Endothelial cell of umbilical vein (primary cell): ENCODE results near the gene CBLC. TPM values are rescaled to one million over a fixed set of nuclear protein-coding genes. Genes with fewer than 3 reads are reported as not detected.
A peak's percentile ranks its signal among the peaks of the same experiment; 100 is the strongest.

Source experiments
- BruUV-seq: library from RNA; stranded (reverse); fragments of 400-500 nt; replicated peaks from 2 replicates; lab custom pipeline; 2021; lab: Mats Ljungman, UMichigan
- CTCF ChIA-PET: fragments of 300-600, 350-600 bp; sonication (Branson Sonifier 250); formaldehyde crosslinking; loops from one replicate; lab custom pipeline; 2021; ENCODE audit warnings: antibody characterized with exemption, inconsistent platforms; lab: Charles Lee
- POLR2A ChIA-PET: fragments of 300-600, 350-600 bp; sonication (Branson Sonifier 250); formaldehyde crosslinking; loops from one replicate; lab custom pipeline; 2021; ENCODE audit warnings: antibody characterized with exemption, inconsistent platforms; lab: Charles Lee
- DNase-seq: peaks from one replicate; pipeline ENCODE4 v3.0.0-alpha.2; 2011; ENCODE audit warnings: low read depth, low spot score
- FAIRE-seq: peaks from 2 replicates; lab custom pipeline; 2011; peaks lifted over from hg19 to GRCh38; lab: Jason Lieb, UNC
- H2AFZ ChIP-seq: 2 replicates; pipeline ENCODE4 v1.6.0; 2012; ENCODE audit warnings: low read depth, low read length, control low read depth, inconsistent platforms
- H3K27ac ChIP-seq: 2 replicates; pipeline ENCODE4 v1.5.1; 2011; ENCODE audit warnings: low read depth, mild to moderate bottlenecking, control low read depth, low read length, moderate library complexity; ENCODE audit not compliant: insufficient read depth
- H3K27me3 ChIP-seq, 2 experiments: 2 replicates each; pipeline versions ENCODE4 v1.6.0 to v1.6.1; 2011; ENCODE audit warnings: low read length in 2 of 2, mixed read lengths in 1 of 2; ENCODE audit not compliant: control insufficient read depth in 2 of 2, insufficient read depth in 2 of 2
- H3K36me3 ChIP-seq, 2 experiments: 2 replicates in 1 of 2; 3 replicates in 1 of 2; pipeline ENCODE4 v1.5.1; 2011; ENCODE audit warnings: low read length in 2 of 2, mild to moderate bottlenecking in 1 of 2, moderate library complexity in 1 of 2; ENCODE audit not compliant: control insufficient read depth in 2 of 2, insufficient read depth in 2 of 2; ENCODE audit errors: extremely low read depth in 1 of 2
- H3K4me1 ChIP-seq: 3 replicates; pipeline ENCODE4 v1.5.1; 2011; ENCODE audit warnings: mild to moderate bottlenecking, low read length; ENCODE audit not compliant: control insufficient read depth, insufficient read depth; ENCODE audit errors: extremely low read depth
- H3K4me2 ChIP-seq: 2 replicates; pipeline ENCODE4 v1.6.1; 2011; ENCODE audit warnings: low read length, control low read depth, mixed read lengths; ENCODE audit not compliant: insufficient read depth
- H3K4me3 ChIP-seq, 3 experiments: fragments of 200-600 bp in 1 of 3; sonication (generic), shearing (Covaris generic) in 1 of 3; replicated peaks in 1 of 3; 2 replicates each; pipeline ENCODE4 v1.5.1; 2011 to 2016; ENCODE audit warnings: control low read depth in 3 of 3, low read length in 3 of 3, mild to moderate bottlenecking in 2 of 3, inconsistent platforms in 1 of 3, low read depth in 1 of 3, moderate library complexity in 1 of 3; ENCODE audit not compliant: insufficient read depth in 1 of 3
- H3K79me2 ChIP-seq: 2 replicates; pipeline ENCODE4 v1.6.0; 2012; ENCODE audit warnings: low read length, inconsistent platforms; ENCODE audit not compliant: control insufficient read depth, insufficient read depth
- H3K9ac ChIP-seq: replicated peaks from 2 replicates; pipeline ENCODE3; 2011; ENCODE audit warnings: low read length, control low read depth; ENCODE audit not compliant: insufficient read depth; ENCODE audit errors: extremely low read depth
- H3K9me1 ChIP-seq: replicated peaks from 3 replicates; pipeline ENCODE4 v1.6.0; 2011; ENCODE audit warnings: mild to moderate bottlenecking, low read length; ENCODE audit not compliant: control insufficient read depth, insufficient read depth; ENCODE audit errors: extremely low read depth
- H3K9me3 ChIP-seq: replicated peaks from 2 replicates; pipeline ENCODE4 v1.5.1; 2012; ENCODE audit warnings: low read length, inconsistent platforms; ENCODE audit not compliant: control insufficient read depth, insufficient read depth
- H4K20me1 ChIP-seq: replicated peaks from 2 replicates; pipeline ENCODE3; 2011; ENCODE audit warnings: mild to moderate bottlenecking, low read length; ENCODE audit not compliant: control insufficient read depth, insufficient read depth; ENCODE audit errors: extremely low read depth
- MYC ChIP-seq: IDR thresholded peaks from one replicate; pipeline ENCODE4 v1.6.1; 2011; ENCODE audit warnings: mild to moderate bottlenecking, low read depth, low read length
- POLR2A ChIP-seq: IDR thresholded peaks from 2 replicates; pipeline ENCODE4 v1.6.1; 2012; ENCODE audit warnings: low read depth, mild to moderate bottlenecking, control low read depth, low read length
- dilution Hi-C: fragments of 300-500 bp; cut with MboI; formaldehyde crosslinking; loops from one replicate; pipeline ENCODE4 v1.15.0; 2019; ENCODE audit warnings: low sequenced_read_pairs; ENCODE audit not compliant: extremely low pct_ligation_motif_present
- intact Hi-C: fragments of 100-400 bp; cut with micrococcal nuclease; formaldehyde crosslinking; loops from one replicate; pipeline ENCODE4 v1.10.0; 2022
- polyA plus RNA-seq, 4 experiments: library from polyadenylated mRNA; depleted of rRNA in 3 of 4; stranded (reverse) in 3 of 4; unstranded in 1 of 4; fragments of >200 nt; gene quantifications; 2 replicates each; pipeline versions ENCODE4 v1.2.1 to v1.2.3, GENCODE V29; 2011 to 2012; ENCODE audit warnings: missing spikeins in 1 of 4
- total RNA-seq: library from RNA; stranded (reverse); gene quantifications from 2 replicates; pipeline ENCODE4 v1.2.3, GENCODE V29; 2021
- TF ChIP-seq, protein P1 (sequence below): IDR thresholded peaks from 2 replicates; pipeline ENCODE4 v1.6.1; 2011; ENCODE audit not compliant: insufficient read depth, insufficient read length
- TF ChIP-seq, protein P2 (sequence below), 2 donors: IDR thresholded peaks; 1 replicate in 1 of 2; 2 replicates in 1 of 2; pipeline ENCODE4 v1.5.1; 2011; ENCODE audit warnings: low read length in 2 of 2, mild to moderate bottlenecking in 2 of 2, moderate library complexity in 2 of 2, control low read depth in 1 of 2, inconsistent platforms in 1 of 2, low read depth in 1 of 2; ENCODE audit not compliant: insufficient read depth in 1 of 2; ENCODE audit errors: extremely low read depth in 1 of 2

CBLC gene
- total and polyA plus RNA-seq, 2 donors (not counting 3 experiments of a cell fraction or from before 2014, with no cell fraction given) = 0.04 TPM; not detected in 1

DNA sequence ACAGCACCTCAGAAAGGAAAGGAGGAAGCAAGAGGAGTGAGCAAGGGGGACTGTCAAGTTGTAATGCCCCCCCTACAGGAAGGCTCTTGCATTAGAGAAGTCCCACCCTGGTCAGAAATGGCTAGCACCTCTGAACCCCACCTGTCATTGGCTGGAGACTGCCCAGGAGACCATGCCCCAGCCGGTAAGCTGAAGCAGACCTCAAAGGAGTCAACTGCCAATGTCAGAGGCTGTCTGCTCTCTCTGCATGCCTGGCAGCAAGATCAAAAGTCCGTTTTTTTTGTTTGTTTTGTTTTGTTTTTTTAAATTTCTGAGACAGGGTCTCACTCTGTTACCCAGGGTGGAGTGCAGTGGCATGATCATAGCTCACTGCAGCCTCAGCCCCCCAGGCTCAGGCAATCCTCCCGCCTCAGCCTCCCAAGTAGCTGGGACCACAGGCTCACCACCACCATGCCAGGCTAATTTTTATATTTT, 37.3 kb upstream of the CBLC start:
- Histone ChIP-seq H2AFZ (no peak overlapping the region), H3K9me3 (no peaks in the 10 kb centered on the region), H3K9me1 (no peaks in the 10 kb centered on the region), H3K36me3 (no peaks in the 10 kb centered on the region), H3K27me3 (no peaks in the 10 kb centered on the region), H3K27ac (no peak overlapping the region), H3K4me3 (no peak overlapping the region), H3K4me1 (peaks cover 23% of the 10 kb centered on the region), H3K79me2 (no peaks in the 10 kb centered on the region), H3K9ac (no peak overlapping the region), H3K4me2 (no peak overlapping the region), H4K20me1 (no peaks in the 10 kb centered on the region)
- TF ChIP-seq, protein P1, sequence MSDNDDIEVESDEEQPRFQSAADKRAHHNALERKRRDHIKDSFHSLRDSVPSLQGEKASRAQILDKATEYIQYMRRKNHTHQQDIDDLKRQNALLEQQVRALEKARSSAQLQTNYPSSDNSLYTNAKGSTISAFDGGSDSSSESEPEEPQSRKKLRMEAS = no peak
- TF ChIP-seq, protein P2, sequence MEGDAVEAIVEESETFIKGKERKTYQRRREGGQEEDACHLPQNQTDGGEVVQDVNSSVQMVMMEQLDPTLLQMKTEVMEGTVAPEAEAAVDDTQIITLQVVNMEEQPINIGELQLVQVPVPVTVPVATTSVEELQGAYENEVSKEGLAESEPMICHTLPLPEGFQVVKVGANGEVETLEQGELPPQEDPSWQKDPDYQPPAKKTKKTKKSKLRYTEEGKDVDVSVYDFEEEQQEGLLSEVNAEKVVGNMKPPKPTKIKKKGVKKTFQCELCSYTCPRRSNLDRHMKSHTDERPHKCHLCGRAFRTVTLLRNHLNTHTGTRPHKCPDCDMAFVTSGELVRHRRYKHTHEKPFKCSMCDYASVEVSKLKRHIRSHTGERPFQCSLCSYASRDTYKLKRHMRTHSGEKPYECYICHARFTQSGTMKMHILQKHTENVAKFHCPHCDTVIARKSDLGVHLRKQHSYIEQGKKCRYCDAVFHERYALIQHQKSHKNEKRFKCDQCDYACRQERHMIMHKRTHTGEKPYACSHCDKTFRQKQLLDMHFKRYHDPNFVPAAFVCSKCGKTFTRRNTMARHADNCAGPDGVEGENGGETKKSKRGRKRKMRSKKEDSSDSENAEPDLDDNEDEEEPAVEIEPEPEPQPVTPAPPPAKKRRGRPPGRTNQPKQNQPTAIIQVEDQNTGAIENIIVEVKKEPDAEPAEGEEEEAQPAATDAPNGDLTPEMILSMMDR (IDR thresholded peaks at IDR 0.05; ENCODE audit: extremely low read depth in 1 of 2, insufficient read depth in 1 of 2, low read depth in 1 of 2, low read length in 2 of 2) = peak in 1 of 2 donors; percentile 14
- ChIA-PET CTCF (interaction anchor here (1.3 to 6.5 kb wide), 3 partner anchors 13 to 16 kb away, joined by 5 to 57 read pairs (median 30); no protein-coding TSS in a partner anchor), POLR2A (no interaction called here)
- intact Hi-C loops (no loop called here), dilution Hi-C loops (no loop called here)
- DNase-seq = no peak
- FAIRE-seq = no peak
- BruUV-seq = no TSS peak

DNA sequence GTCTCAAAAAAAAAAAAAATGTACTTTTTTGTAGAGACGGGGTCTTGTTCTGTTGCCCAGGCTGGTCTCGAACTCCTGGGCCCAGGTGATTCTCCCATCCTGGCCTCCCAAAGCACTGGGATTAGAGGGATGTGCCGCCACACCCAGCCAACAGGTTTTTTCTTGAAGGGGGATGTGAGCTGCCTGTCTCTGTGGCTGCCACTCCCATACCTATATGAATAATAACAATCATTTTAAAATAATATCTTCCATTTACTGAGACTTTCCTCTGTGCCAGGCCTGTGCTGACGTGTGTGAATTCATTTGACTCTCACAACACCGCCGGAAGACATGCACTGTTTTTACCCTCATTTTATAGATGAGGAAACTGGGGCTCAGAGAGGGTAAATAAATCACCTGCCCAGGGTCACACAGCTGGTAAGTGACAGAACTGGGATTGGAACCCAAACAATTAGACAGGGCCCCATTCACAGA, 36.4 kb upstream of the CBLC start:
- DNase-seq = peak; percentile 51
- H3K4me1 ChIP-seq = peaks cover 23% of the 10 kb centered on the region
- H3K9ac ChIP-seq = peak overlapping the region; percentile 68
- no peak overlapping the region for H2AFZ ChIP-seq
- H3K4me3 ChIP-seq = no peak overlapping the region
- no peak for TF ChIP-seq POLR2A
- TF ChIP-seq, protein P2 (IDR thresholded peaks at IDR 0.05; ENCODE audit: extremely low read depth in 1 of 2, insufficient read depth in 1 of 2, low read depth in 1 of 2, low read length in 2 of 2) = no peak
- no peak for TF ChIP-seq MYC
- CTCF ChIA-PET = interaction anchor here (0.7 to 6.5 kb wide), 9 partner anchors 9 to 170 kb away, joined by 3 to 57 read pairs (median 6); no protein-coding TSS in a partner anchor
- peak overlapping the region; percentile 96 for H3K27ac ChIP-seq
- no peaks in the 10 kb centered on the region for H3K36me3 ChIP-seq
- H4K20me1 ChIP-seq = no peaks in the 10 kb centered on the region
- no TSS peak for BruUV-seq
- no peak for FAIRE-seq
- intact Hi-C loops (no loop called here), dilution Hi-C loops (no loop called here)
- POLR2A ChIA-PET = interaction anchor here (0.9 to 1.1 kb wide), 2 partner anchors 13 to 23 kb away, joined by 3 to 4 read pairs; no protein-coding TSS in a partner anchor
- no peaks in the 10 kb centered on the region for H3K79me2 ChIP-seq
- H3K27me3 ChIP-seq = no peaks in the 10 kb centered on the region
- H3K9me1 ChIP-seq = no peaks in the 10 kb centered on the region
- H3K9me3 ChIP-seq = no peaks in the 10 kb centered on the region
- no peak overlapping the region for H3K4me2 ChIP-seq
